MM.1S (cell line): ENCODE results near the gene CSTPP1.

Experiments used
- EZH2 ChIP-seq: fragments of 300-600 bp; sonication (generic); optimal IDR thresholded peaks from 2 replicates; pipeline ENCODE3; 2017; ENCODE audit warnings: low read depth, mild to moderate bottlenecking, antibody characterized with exemption, low read length, mixed read lengths
- TF ChIP-seq, protein P1 (sequence below): fragments of 300-600 bp; sonication (generic); IDR thresholded peaks from 2 replicates; pipeline ENCODE4 v1.5.1; 2016; ENCODE audit warnings: antibody characterized with exemption, low read length, mixed read lengths

DNA sequence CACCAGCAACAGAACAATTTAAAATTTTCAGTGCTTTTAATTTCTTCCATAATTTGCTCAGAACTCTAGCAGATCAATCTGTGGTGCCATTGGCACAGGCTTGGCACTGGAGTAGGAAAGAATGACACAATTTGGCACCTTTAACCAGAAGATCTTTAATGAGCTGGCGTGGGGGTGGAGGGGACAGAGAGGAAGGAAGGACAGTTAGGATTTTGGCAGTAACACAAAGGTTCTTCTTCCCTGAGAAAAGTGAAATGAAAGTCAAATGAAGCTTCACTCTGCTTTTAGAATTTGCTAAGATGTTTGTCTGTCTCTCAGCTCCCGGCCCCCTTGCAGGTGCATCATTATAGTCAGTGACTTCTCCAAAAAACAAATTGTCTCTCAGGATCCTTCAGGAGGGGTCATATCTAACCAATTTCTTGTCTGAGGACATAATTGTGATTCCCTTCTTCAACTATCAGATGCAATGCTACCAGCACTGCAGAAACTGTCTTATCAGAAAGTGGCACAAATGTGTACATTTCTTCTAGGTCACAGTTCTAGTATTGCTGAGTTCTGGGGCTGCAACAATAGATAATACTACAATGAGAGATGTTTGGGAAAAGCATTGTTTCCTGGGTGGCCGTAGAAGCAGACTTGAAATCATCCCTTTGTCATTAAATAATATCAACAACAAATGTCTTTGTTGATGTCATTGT is 66.8 kb downstream of the CSTPP1 start:
- TF ChIP-seq, protein P1, sequence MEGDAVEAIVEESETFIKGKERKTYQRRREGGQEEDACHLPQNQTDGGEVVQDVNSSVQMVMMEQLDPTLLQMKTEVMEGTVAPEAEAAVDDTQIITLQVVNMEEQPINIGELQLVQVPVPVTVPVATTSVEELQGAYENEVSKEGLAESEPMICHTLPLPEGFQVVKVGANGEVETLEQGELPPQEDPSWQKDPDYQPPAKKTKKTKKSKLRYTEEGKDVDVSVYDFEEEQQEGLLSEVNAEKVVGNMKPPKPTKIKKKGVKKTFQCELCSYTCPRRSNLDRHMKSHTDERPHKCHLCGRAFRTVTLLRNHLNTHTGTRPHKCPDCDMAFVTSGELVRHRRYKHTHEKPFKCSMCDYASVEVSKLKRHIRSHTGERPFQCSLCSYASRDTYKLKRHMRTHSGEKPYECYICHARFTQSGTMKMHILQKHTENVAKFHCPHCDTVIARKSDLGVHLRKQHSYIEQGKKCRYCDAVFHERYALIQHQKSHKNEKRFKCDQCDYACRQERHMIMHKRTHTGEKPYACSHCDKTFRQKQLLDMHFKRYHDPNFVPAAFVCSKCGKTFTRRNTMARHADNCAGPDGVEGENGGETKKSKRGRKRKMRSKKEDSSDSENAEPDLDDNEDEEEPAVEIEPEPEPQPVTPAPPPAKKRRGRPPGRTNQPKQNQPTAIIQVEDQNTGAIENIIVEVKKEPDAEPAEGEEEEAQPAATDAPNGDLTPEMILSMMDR, result no peak
- no peak for TF ChIP-seq EZH2
